ENCODE measurements around the gene ADAMTS13.

GRCh38 chr9:133472277-133472645, 50.1 kb downstream of the ADAMTS13 start:
- TF ChIP-seq CTCF (IDR thresholded peaks at IDR 0.05) = no peak
- no peak for TF ChIP-seq MAX (CRISPR knock-in tag; IDR thresholded peaks at IDR 0.05)
- TF ChIP-seq, protein P1, sequence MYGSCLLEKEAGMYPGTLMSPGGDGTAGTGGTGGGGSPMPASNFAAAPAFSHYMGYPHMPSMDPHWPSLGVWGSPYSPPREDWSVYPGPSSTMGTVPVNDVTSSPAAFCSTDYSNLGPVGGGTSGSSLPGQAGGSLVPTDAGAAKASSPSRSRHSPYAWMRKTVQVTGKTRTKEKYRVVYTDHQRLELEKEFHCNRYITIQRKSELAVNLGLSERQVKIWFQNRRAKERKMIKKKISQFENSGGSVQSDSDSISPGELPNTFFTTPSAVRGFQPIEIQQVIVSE (CRISPR knock-in tag; IDR thresholded peaks at IDR 0.05; ENCODE audit: borderline replicate concordance) = no peak
- TF ChIP-seq, protein P2, sequence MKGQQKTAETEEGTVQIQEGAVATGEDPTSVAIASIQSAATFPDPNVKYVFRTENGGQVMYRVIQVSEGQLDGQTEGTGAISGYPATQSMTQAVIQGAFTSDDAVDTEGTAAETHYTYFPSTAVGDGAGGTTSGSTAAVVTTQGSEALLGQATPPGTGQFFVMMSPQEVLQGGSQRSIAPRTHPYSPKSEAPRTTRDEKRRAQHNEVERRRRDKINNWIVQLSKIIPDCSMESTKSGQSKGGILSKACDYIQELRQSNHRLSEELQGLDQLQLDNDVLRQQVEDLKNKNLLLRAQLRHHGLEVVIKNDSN (CRISPR knock-in tag; IDR thresholded peaks at IDR 0.05) = no peak
- no peak for TF ChIP-seq ZBTB21 (CRISPR knock-in tag; IDR thresholded peaks at IDR 0.05; ENCODE audit: borderline replicate concordance)
- TF ChIP-seq, protein P3, sequence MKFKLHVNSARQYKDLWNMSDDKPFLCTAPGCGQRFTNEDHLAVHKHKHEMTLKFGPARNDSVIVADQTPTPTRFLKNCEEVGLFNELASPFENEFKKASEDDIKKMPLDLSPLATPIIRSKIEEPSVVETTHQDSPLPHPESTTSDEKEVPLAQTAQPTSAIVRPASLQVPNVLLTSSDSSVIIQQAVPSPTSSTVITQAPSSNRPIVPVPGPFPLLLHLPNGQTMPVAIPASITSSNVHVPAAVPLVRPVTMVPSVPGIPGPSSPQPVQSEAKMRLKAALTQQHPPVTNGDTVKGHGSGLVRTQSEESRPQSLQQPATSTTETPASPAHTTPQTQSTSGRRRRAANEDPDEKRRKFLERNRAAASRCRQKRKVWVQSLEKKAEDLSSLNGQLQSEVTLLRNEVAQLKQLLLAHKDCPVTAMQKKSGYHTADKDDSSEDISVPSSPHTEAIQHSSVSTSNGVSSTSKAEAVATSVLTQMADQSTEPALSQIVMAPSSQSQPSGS (CRISPR knock-in tag; IDR thresholded peaks at IDR 0.05; ENCODE audit: borderline replicate concordance, low read depth) = no peak
